ENCODE data around the gene PLEKHH1.

GRCh38 chr14:67512463-67513310 is 20.4 kb upstream of the PLEKHH1 start:
- TF ChIP-seq CTCF (IDR thresholded peaks at IDR 0.05) (no peak), POLR2AphosphoS5 (IDR thresholded peaks at IDR 0.05) (no peak), POLR2A (IDR thresholded peaks at IDR 0.05) (no peak), EP300 (IDR thresholded peaks at IDR 0.05) (no peak)
